ENCODE data around the gene CCDC177.

DNA sequence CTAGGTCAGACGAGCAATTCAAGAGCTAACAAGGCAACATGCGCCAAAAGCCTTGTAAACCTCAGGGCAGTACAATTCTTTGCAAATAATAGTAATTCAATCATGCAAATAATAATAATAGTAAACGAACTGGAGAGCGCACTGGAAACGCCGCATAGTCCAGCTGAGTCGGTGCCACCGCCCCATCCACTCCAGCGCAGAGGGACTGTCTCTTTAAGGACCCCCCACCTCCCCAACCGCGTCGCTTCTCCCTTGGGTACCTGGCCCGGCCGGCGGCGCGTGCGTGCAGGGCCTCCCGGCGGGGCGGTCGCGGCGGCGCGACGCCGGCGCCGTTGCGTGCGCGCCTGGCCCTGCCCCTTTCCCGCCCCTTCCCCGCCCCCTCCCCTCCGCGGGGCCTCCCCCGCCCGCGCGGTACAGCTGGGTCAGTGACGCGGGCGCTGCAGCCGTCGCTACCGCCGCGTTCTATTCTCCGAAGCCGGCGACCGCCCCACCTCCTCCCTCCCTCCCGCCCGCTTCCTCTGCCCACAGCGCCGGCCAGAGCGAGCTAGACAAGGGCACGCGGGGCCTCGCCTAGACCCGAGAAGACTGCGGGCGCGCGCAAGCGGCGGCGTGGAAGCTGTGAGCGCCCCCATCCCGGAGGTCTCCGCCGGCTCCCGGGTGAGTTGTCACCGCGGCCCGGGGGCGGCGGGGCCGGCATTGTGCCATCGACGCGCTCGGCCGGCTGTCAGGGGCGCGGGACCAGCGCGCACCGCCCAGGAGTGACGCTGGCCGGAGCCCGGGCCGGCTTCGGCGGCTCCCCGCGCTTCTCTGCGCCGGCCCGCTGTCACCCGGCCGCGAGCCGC lies 36.7 kb upstream of the CCDC177 start, which contains the start of gene SUSD6:
- TF ChIP-seq POLR2AphosphoS5 (IDR thresholded peaks at IDR 0.05; ENCODE audit: borderline replicate concordance, low read depth, low read length) (peak; percentile 63), EZH2 (IDR thresholded peaks at IDR 0.05) (no peak), FOXP2 (optimal IDR thresholded peaks at IDR 0.05; ENCODE audit: control extremely low read depth, extremely low read length, insufficient read depth) (no peak)
